OCI-LY3 (cell line): ENCODE results near the gene NCOA5.

Experiments used
- H2AFZ ChIP-seq: fragments of 200-600, 300-600 bp; shearing (Covaris generic); 2 replicates; pipeline ENCODE4 v1.6.0; 2014; ENCODE audit warnings: antibody characterized with exemption, low read depth, low read length
- H3K27ac ChIP-seq: fragments of 200-600, 300-600 bp; sonication (generic); 2 replicates; pipeline ENCODE4 v1.5.1; 2014; ENCODE audit warnings: mild to moderate bottlenecking, low read length, moderate library complexity, mixed read lengths
- H3K27me3 ChIP-seq: fragments of 200-600, 300-600 bp; sonication (generic); 2 replicates; pipeline ENCODE4 v1.6.1; 2014; ENCODE audit warnings: low read depth, low read length, mixed read lengths
- H3K36me3 ChIP-seq: fragments of 200-600, 300-600 bp; sonication (generic); replicated peaks from 2 replicates; pipeline ENCODE3; 2014; ENCODE audit warnings: low read depth, low read length, mixed read lengths
- H3K4me1 ChIP-seq: fragments of 300-600, 200-600 bp; sonication (generic); 2 replicates; pipeline ENCODE4 v1.6.1; 2014; ENCODE audit warnings: low read length, mixed read lengths
- H3K4me2 ChIP-seq: fragments of 200-600, 300-600 bp; sonication (generic); 2 replicates; pipeline ENCODE4 v1.6.1; 2014; ENCODE audit warnings: low read length, mixed read lengths
- H3K4me3 ChIP-seq: fragments of 300-600, 200-600 bp; sonication (generic); 2 replicates; pipeline ENCODE4 v1.5.1; 2014; ENCODE audit warnings: antibody characterized with exemption, mild to moderate bottlenecking, low read length, moderate library complexity
- H3K79me2 ChIP-seq: fragments of 300-600, 200-600 bp; shearing (Covaris generic); 2 replicates; pipeline ENCODE4 v1.6.1; 2014; ENCODE audit warnings: mild to moderate bottlenecking, low read length, mixed read lengths
- H3K9ac ChIP-seq: fragments of 300-600, 200-600 bp; shearing (Covaris generic); 2 replicates; pipeline ENCODE4 v1.6.0; 2014; ENCODE audit warnings: mild to moderate bottlenecking, low read length, moderate library complexity
- H3K9me3 ChIP-seq: fragments of 200-600, 300-600 bp; shearing (Covaris generic); 2 replicates; pipeline ENCODE4 v1.6.1; 2014; ENCODE audit warnings: low read length, mixed read lengths; ENCODE audit not compliant: insufficient read depth
- H4K20me1 ChIP-seq: fragments of 200-600, 300-600 bp; sonication (generic); 2 replicates; pipeline ENCODE4 v1.6.1; 2016; ENCODE audit warnings: low read length, mixed read lengths; ENCODE audit not compliant: insufficient read depth
- EZH2phosphoT487 ChIP-seq: fragments of 200-600 bp; shearing (Covaris generic); IDR thresholded peaks from 2 replicates; pipeline ENCODE4 v1.6.1; 2018; ENCODE audit warnings: antibody characterized with exemption, mixed run types, low read depth
- TF ChIP-seq, protein P1 (sequence below): fragments of 200-600, 300-600 bp; sonication (generic); IDR thresholded peaks from 2 replicates; pipeline ENCODE4 v1.5.1; 2014; ENCODE audit warnings: antibody characterized with exemption, low read length, low read depth

The NCOA5 gene

GRCh38 chr20:46073024-46073423, 16.7 kb downstream of the NCOA5 start:
- H3K9me3 ChIP-seq = no peaks in the 10 kb centered on the region
- H3K4me1 ChIP-seq = no peaks in the 10 kb centered on the region
- no peak overlapping the region for H3K9ac ChIP-seq
- no peaks in the 10 kb centered on the region for H3K27me3 ChIP-seq
- no peak overlapping the region for H3K4me3 ChIP-seq
- TF ChIP-seq, protein P1, sequence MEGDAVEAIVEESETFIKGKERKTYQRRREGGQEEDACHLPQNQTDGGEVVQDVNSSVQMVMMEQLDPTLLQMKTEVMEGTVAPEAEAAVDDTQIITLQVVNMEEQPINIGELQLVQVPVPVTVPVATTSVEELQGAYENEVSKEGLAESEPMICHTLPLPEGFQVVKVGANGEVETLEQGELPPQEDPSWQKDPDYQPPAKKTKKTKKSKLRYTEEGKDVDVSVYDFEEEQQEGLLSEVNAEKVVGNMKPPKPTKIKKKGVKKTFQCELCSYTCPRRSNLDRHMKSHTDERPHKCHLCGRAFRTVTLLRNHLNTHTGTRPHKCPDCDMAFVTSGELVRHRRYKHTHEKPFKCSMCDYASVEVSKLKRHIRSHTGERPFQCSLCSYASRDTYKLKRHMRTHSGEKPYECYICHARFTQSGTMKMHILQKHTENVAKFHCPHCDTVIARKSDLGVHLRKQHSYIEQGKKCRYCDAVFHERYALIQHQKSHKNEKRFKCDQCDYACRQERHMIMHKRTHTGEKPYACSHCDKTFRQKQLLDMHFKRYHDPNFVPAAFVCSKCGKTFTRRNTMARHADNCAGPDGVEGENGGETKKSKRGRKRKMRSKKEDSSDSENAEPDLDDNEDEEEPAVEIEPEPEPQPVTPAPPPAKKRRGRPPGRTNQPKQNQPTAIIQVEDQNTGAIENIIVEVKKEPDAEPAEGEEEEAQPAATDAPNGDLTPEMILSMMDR = no peak
- no peak for TF ChIP-seq EZH2phosphoT487
- H3K27ac ChIP-seq = no peak overlapping the region
- peaks cover 71% of the 10 kb centered on the region for H3K36me3 ChIP-seq
- no peak overlapping the region for H3K4me2 ChIP-seq
- peaks cover 43% of the 10 kb centered on the region for H4K20me1 ChIP-seq
- no peak overlapping the region for H2AFZ ChIP-seq
- peaks cover 56% of the 10 kb centered on the region for H3K79me2 ChIP-seq

GRCh38 chr20:46071573-46071972, 18.2 kb downstream of the NCOA5 start:
- no peak overlapping the region for H2AFZ ChIP-seq
- no peak for TF ChIP-seq EZH2phosphoT487
- TF ChIP-seq, protein P1 = no peak
- H3K4me2 ChIP-seq = no peak overlapping the region
- peaks cover 71% of the 10 kb centered on the region for H3K36me3 ChIP-seq
- H3K4me1 ChIP-seq = no peaks in the 10 kb centered on the region
- peaks cover 32% of the 10 kb centered on the region for H4K20me1 ChIP-seq
- H3K9me3 ChIP-seq = no peaks in the 10 kb centered on the region
- H3K27ac ChIP-seq = no peak overlapping the region
- H3K4me3 ChIP-seq = no peak overlapping the region
- H3K79me2 ChIP-seq = peaks cover 41% of the 10 kb centered on the region
- H3K27me3 ChIP-seq = no peaks in the 10 kb centered on the region
- no peak overlapping the region for H3K9ac ChIP-seq

- no peak overlapping the region for H2AFZ ChIP-seq
- no peak overlapping the region for H3K27ac ChIP-seq
- peaks cover 39% of the 10 kb centered on the region for H3K79me2 ChIP-seq
- H4K20me1 ChIP-seq = peaks cover 20% of the 10 kb centered on the region
- H3K27me3 ChIP-seq = no peaks in the 10 kb centered on the region
- H3K9ac ChIP-seq = no peak overlapping the region
- H3K36me3 ChIP-seq = peaks cover 73% of the 10 kb centered on the region
- H3K9me3 ChIP-seq = no peaks in the 10 kb centered on the region
- H3K4me1 ChIP-seq = no peaks in the 10 kb centered on the region
- no peak overlapping the region for H3K4me2 ChIP-seq
- TF ChIP-seq, protein P1 = no peak
- TF ChIP-seq EZH2phosphoT487 = no peak
- H3K4me3 ChIP-seq = no peak overlapping the region
These were observed 19.4 kb downstream of the NCOA5 start for GRCh38 chr20:46070215-46070900.

- no peaks in the 10 kb centered on the region for H3K27me3 ChIP-seq
- H3K9ac ChIP-seq = no peak overlapping the region
- no peak overlapping the region for H2AFZ ChIP-seq
- no peak overlapping the region for H3K27ac ChIP-seq
- peaks cover 42% of the 10 kb centered on the region for H3K4me1 ChIP-seq
- no peaks in the 10 kb centered on the region for H3K9me3 ChIP-seq
- no peak overlapping the region for H3K4me2 ChIP-seq
- no peak overlapping the region for H3K4me3 ChIP-seq
- H4K20me1 ChIP-seq = peaks cover 14% of the 10 kb centered on the region
- no peak for TF ChIP-seq EZH2phosphoT487
- TF ChIP-seq, protein P1 = no peak
- H3K79me2 ChIP-seq = peaks cover 17% of the 10 kb centered on the region
- peaks cover 91% of the 10 kb centered on the region for H3K36me3 ChIP-seq
These were observed 24.1 kb downstream of the NCOA5 start for GRCh38 chr20:46065691-46066090.
